HCT116 (cell line): ENCODE data around the gene EPHA2. TPM values are rescaled to one million over a fixed set of nuclear protein-coding genes. Genes with fewer than 3 reads are reported as not detected.

Source experiments
- ATAC-seq: fragments of 200-7000 bp; cut with Tn5 transposase; 2 replicates; pipeline ENCODE4 v1.9.1; 2020; ENCODE audit warnings: mild to moderate bottlenecking, moderate library complexity
- BruUV-seq: library from RNA; stranded (reverse); fragments of 400-500 nt; replicated peaks from 2 replicates; lab custom pipeline; 2021; lab: Mats Ljungman, UMichigan
- CTCF ChIA-PET: fragments of 300-600 bp; sonication (Branson Sonifier 250); formaldehyde crosslinking; loops from one replicate; lab custom pipeline; 2021; ENCODE audit warnings: antibody characterized with exemption; lab: Charles Lee
- POLR2A ChIA-PET: fragments of 300-600, 350-600 bp; sonication (Branson Sonifier 250); formaldehyde crosslinking; loops from one replicate; lab custom pipeline; 2021; ENCODE audit warnings: antibody characterized with exemption; lab: Charles Lee
- RAD21 ChIA-PET, 2 experiments: fragments of 300-600 bp; sonication (Branson Sonifier 250); formaldehyde crosslinking; loops; one replicate each; lab custom pipeline; 2023; ENCODE audit warnings: low total read pairs in 2 of 2; ENCODE audit not compliant: uncharacterized antibody in 2 of 2, unreplicated experiment in 2 of 2, low non-redundant PET in 1 of 2; lab: Charles Lee
- DNase-seq: peaks from one replicate; pipeline ENCODE4 v3.0.0-alpha.2; 2010; ENCODE audit warnings: low read depth, low spot score
- H2AFZ ChIP-seq: fragments of 200-600 bp; shearing (Covaris generic), sonication (generic); 2 replicates; pipeline ENCODE4 v1.6.1; 2017; ENCODE audit warnings: low read depth, mixed run types, mixed read lengths, antibody characterized with exemption, low read length; ENCODE audit not compliant: poor library complexity, severe bottlenecking
- H3K27ac ChIP-seq: 2 replicates; pipeline ENCODE4 v1.5.1; 2012; ENCODE audit warnings: low read depth, low read length
- H3K27me3 ChIP-seq: fragments of 200-600 bp; sonication (generic); 2 replicates; pipeline ENCODE4 v1.6.1; 2016; ENCODE audit warnings: mixed run types, low read length, mixed read lengths; ENCODE audit not compliant: insufficient read depth
- H3K36me3 ChIP-seq, 2 experiments: fragments of 200-500 bp in 1 of 2; fragments of 200-600 bp in 1 of 2; sonication (Bioruptor generic) in 1 of 2; sonication (generic) in 1 of 2; 2 replicates each; pipeline versions ENCODE4 v1.5.1 to v1.6.1; 2014 to 2016; ENCODE audit warnings: low read length in 2 of 2, inconsistent platforms in 1 of 2, mixed read lengths in 1 of 2, mixed run types in 1 of 2; ENCODE audit not compliant: insufficient read depth in 2 of 2, control insufficient read depth in 1 of 2
- H3K4me1 ChIP-seq, 2 experiments: fragments of 200-600 bp in 1 of 2; sonication (generic) in 1 of 2; 2 replicates each; pipeline versions ENCODE4 v1.5.1 to v1.6.1; 2012 to 2017; ENCODE audit warnings: low read length in 2 of 2, inconsistent platforms in 1 of 2, mild to moderate bottlenecking in 1 of 2, mixed read lengths in 1 of 2, mixed run types in 1 of 2, moderate library complexity in 1 of 2; ENCODE audit not compliant: insufficient read depth in 2 of 2, control insufficient read depth in 1 of 2
- H3K4me2 ChIP-seq: fragments of 200-600 bp; sonication (generic); 2 replicates; pipeline ENCODE4 v1.6.1; 2017; ENCODE audit warnings: mixed run types, low read length, mixed read lengths
- H3K4me3 ChIP-seq, 2 experiments: fragments of 200-600 bp in 1 of 2; sonication (generic) in 1 of 2; replicated peaks in 1 of 2; 2 replicates each; pipeline ENCODE4 v1.5.1; 2011 to 2016; ENCODE audit warnings: low read length in 2 of 2, control low read depth in 1 of 2, low read depth in 1 of 2, mild to moderate bottlenecking in 1 of 2, mixed read lengths in 1 of 2, mixed run types in 1 of 2
- H3K79me2 ChIP-seq: fragments of 200-600 bp; sonication (generic); 2 replicates; pipeline ENCODE4 v1.6.1; 2017; ENCODE audit warnings: mild to moderate bottlenecking, mixed run types, low read length, moderate library complexity, mixed read lengths; ENCODE audit not compliant: insufficient read depth
- H3K9ac ChIP-seq: fragments of 200-600 bp; sonication (generic); 2 replicates; pipeline ENCODE4 v1.6.1; 2016; ENCODE audit warnings: low read length, mixed read lengths
- H3K9me2 ChIP-seq: fragments of 200-600 bp; sonication (generic), shearing (Covaris generic); 2 replicates; pipeline ENCODE4 v1.6.1; 2017; ENCODE audit warnings: mixed run types, mild to moderate bottlenecking, moderate library complexity; ENCODE audit not compliant: insufficient read depth
- H3K9me3 ChIP-seq, 2 experiments: fragments of 200-500 bp in 1 of 2; fragments of 200-600 bp in 1 of 2; sonication (Bioruptor generic) in 1 of 2; sonication (generic) in 1 of 2; 2 replicates each; pipeline ENCODE4 v1.6.1; 2014 to 2017; ENCODE audit warnings: low read length in 2 of 2, mixed read lengths in 2 of 2, inconsistent platforms in 1 of 2, low read depth in 1 of 2, mild to moderate bottlenecking in 1 of 2, mixed run types in 1 of 2, moderate library complexity in 1 of 2; ENCODE audit not compliant: control insufficient read depth in 1 of 2, insufficient read depth in 1 of 2
- H4K20me1 ChIP-seq: fragments of 200-600 bp; sonication (generic), shearing (Covaris generic); 2 replicates; pipeline ENCODE4 v1.6.1; 2017; ENCODE audit warnings: mixed run types, mild to moderate bottlenecking, moderate library complexity; ENCODE audit not compliant: insufficient read depth
- CBX3 ChIP-seq: IDR thresholded peaks from 2 replicates; pipeline ENCODE4 v1.6.1; 2012; ENCODE audit warnings: low read depth
- CEBPB ChIP-seq: IDR thresholded peaks from 2 replicates; pipeline ENCODE4 v1.6.1; 2012; ENCODE audit warnings: low read depth
- CTCF ChIP-seq, 3 experiments: fragments of 200-600 bp in 1 of 3; sonication (generic) in 1 of 3; IDR thresholded peaks in 2 of 3; conservative IDR thresholded peaks in 1 of 3; 2 replicates each; pipeline ENCODE4 v1.5.1; 2012 to 2017; ENCODE audit warnings: low read depth in 2 of 3, low read length in 2 of 3, antibody characterized with exemption in 1 of 3, borderline replicate concordance in 1 of 3, control low read depth in 1 of 3, mild to moderate bottlenecking in 1 of 3, mixed read lengths in 1 of 3, mixed run types in 1 of 3, moderate library complexity in 1 of 3; ENCODE audit not compliant: insufficient read depth in 1 of 3
- EGR1 ChIP-seq: IDR thresholded peaks from 2 replicates; pipeline ENCODE4 v1.6.1; 2012; ENCODE audit warnings: low read depth
- ELF1 ChIP-seq: IDR thresholded peaks from 2 replicates; pipeline ENCODE4 v1.6.1; 2012; ENCODE audit warnings: low read depth, borderline replicate concordance
- EZH2 ChIP-seq: fragments of 200-600 bp; sonication (generic); IDR thresholded peaks from 2 replicates; pipeline ENCODE4 v1.6.1; 2017; ENCODE audit warnings: antibody characterized with exemption, mixed run types
- EZH2phosphoT487 ChIP-seq: fragments of 200-600 bp; IDR thresholded peaks from 2 replicates; pipeline ENCODE4 v1.6.1; 2018; ENCODE audit warnings: antibody characterized with exemption, borderline replicate concordance
- FOSL1 ChIP-seq: IDR thresholded peaks from 2 replicates; pipeline ENCODE4 v1.6.1; 2012; ENCODE audit warnings: low read depth
- JUND ChIP-seq: IDR thresholded peaks from 2 replicates; pipeline ENCODE4 v1.6.1; 2012
- POLR2A ChIP-seq: IDR thresholded peaks from 2 replicates; pipeline ENCODE4 v1.7.0; 2011; ENCODE audit warnings: borderline replicate concordance; ENCODE audit not compliant: insufficient read depth, insufficient read length; ENCODE audit errors: extremely low read depth
- POLR2AphosphoS5 ChIP-seq: IDR thresholded peaks from 2 replicates; pipeline ENCODE4 v1.6.1; 2011; ENCODE audit warnings: mild to moderate bottlenecking, low read depth, low read length, moderate library complexity
- RAD21 ChIP-seq: IDR thresholded peaks from 2 replicates; pipeline ENCODE4 v1.6.1; 2012; ENCODE audit warnings: low read depth, mild to moderate bottlenecking
- SIN3A ChIP-seq: IDR thresholded peaks from 2 replicates; pipeline ENCODE4 v1.6.1; 2012; ENCODE audit warnings: low read depth
- SP1 ChIP-seq: IDR thresholded peaks from 2 replicates; pipeline ENCODE4 v1.6.1; 2012; ENCODE audit warnings: low read depth
- SRF ChIP-seq: IDR thresholded peaks from 2 replicates; pipeline ENCODE4 v1.6.1; 2012; ENCODE audit warnings: low read depth
- YY1 ChIP-seq: IDR thresholded peaks from 2 replicates; pipeline ENCODE4 v1.6.1; 2011; ENCODE audit warnings: low read length, low read depth, moderate library complexity, mild to moderate bottlenecking; ENCODE audit not compliant: insufficient replicate concordance; ENCODE audit errors: extremely low read depth
- ZFX ChIP-seq: fragments of 450-650 bp; IDR thresholded peaks from 2 replicates; pipeline ENCODE4 v1.6.1; 2017
- ZNF274 ChIP-seq: fragments of 200-500 bp; sonication (Bioruptor generic); IDR thresholded peaks from 2 replicates; pipeline ENCODE4 v1.6.1; 2014; ENCODE audit warnings: mild to moderate bottlenecking, low read depth, low read length, inconsistent platforms
- intact Hi-C: fragments of 100-400 bp; cut with micrococcal nuclease; formaldehyde crosslinking; loops from 2 replicates; pipeline ENCODE4 v1.10.0; 2022
- total RNA-seq: library from RNA; stranded (reverse); gene quantifications from one replicate; pipeline ENCODE4 v1.2.1, GENCODE V29; 2021; ENCODE audit not compliant: unreplicated experiment
- TF ChIP-seq, protein P1 (sequence below): IDR thresholded peaks from 2 replicates; pipeline ENCODE4 v1.6.1; 2012

EPHA2 gene
- total RNA-seq, 1 experiment from 2014 or later: 164 TPM

DNA sequence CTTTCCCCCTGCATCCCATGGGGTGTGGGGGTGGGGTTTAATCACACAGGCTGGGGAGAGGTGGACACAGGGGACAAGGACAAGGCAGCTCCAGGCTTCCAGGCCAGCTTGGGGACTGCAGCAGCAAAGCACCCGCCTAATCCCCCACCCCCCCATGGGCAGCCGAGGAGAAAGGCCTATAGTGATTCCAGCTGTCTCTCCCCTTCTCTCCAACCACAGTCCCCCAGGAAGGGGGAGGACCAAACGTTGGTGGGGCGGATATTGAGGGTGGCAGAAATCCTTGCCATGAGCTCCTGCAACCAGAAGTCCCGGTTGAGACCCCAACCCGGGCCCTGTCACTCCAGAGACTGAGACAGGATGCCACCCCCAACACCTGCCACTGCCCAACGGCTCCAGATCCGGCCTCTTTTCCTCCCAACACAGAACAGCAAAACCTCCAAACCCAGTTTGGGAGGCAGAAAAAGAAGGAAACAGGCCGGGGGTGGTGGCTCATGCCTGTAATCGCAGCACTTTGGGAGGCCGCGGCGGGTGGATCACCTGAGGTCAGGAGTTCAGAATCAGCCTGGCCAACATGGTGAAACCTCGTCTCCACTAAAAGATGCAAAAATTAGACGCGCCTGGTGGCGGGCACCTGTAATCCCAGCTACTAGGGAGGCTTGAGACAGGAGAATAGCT lies 1.7 kb downstream of the EPHA2 start:
- ATAC-seq (no peak), DNase-seq (no peak)
- intact Hi-C loops: no loop called here
- BruUV-seq: no TSS peak
- peaks cover 3 to 47% of the 10 kb centered on the region in 2 experiments; a peak in 3 of 4 replicates for H3K36me3 ChIP-seq
- H3K9me3 ChIP-seq: no peaks in the 10 kb centered on the region
- peaks cover 27% of the 10 kb centered on the region; the same call in 1 of the 2 replicates for H4K20me1 ChIP-seq
- ChIA-PET CTCF (interaction anchor here (1.7 kb wide), 1 partner anchor 75 kb away, joined by 5 read pairs; no protein-coding TSS in a partner anchor), RAD21 (interaction anchor here in 1 of 2 experiments (0.6 to 0.9 kb wide), 2 partner anchors 31 to 75 kb away, joined by 3 to 4 read pairs; no protein-coding TSS in a partner anchor), POLR2A (interaction anchor here (0.5 to 3.5 kb wide), 9 partner anchors 8 to 357 kb away, joined by 3 to 59 read pairs (median 5); no protein-coding TSS in a partner anchor)
- no peak for TF ChIP-seq POLR2AphosphoS5
- no peak for TF ChIP-seq CBX3
- TF ChIP-seq EGR1: no peak
- no peak for TF ChIP-seq RAD21
- TF ChIP-seq FOSL1: no peak
- TF ChIP-seq SIN3A: no peak
- TF ChIP-seq ZNF274: no peak
- TF ChIP-seq, protein P1, sequence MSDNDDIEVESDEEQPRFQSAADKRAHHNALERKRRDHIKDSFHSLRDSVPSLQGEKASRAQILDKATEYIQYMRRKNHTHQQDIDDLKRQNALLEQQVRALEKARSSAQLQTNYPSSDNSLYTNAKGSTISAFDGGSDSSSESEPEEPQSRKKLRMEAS: no peak
- no peak for TF ChIP-seq SRF
- no peak for TF ChIP-seq EZH2phosphoT487
- no peak for TF ChIP-seq CEBPB
- TF ChIP-seq JUND: no peak
- TF ChIP-seq POLR2A: no peak
- TF ChIP-seq SP1: no peak
- no peak for TF ChIP-seq CTCF (IDR thresholded peaks at IDR 0.05 in 2 of 3, conservative IDR thresholded peaks at IDR 0.05 in 1 of 3; ENCODE audit: borderline replicate concordance in 1 of 3, insufficient read depth in 1 of 3, low read depth in 2 of 3, low read length in 2 of 3)
- TF ChIP-seq ZFX: no peak
- TF ChIP-seq YY1: no peak
- TF ChIP-seq EZH2: no peak
- TF ChIP-seq ELF1: no peak
- H3K27ac ChIP-seq: peak overlapping the region; percentile 96
- H3K27me3 ChIP-seq: no peaks in the 10 kb centered on the region
- H3K79me2 ChIP-seq: peaks cover 73% of the 10 kb centered on the region
- peak overlapping the region; percentile 72 for H3K4me2 ChIP-seq
- no peaks in the 10 kb centered on the region for H3K9me2 ChIP-seq
- H3K9ac ChIP-seq: peak overlapping the region; percentile 99
- H2AFZ ChIP-seq: no peak overlapping the region
- H3K4me1 ChIP-seq: peaks cover 69 to 85% of the 10 kb centered on the region in 2 experiments
- H3K4me3 ChIP-seq: peak overlapping the region; percentile 75 to 93
